K562 (cell line): Measurements from ENCODE around the gene KLHL15. TPM values are rescaled to one million over a fixed set of nuclear protein-coding genes. Genes with fewer than 3 reads are reported as not detected.

Experiments used
- ATAC-seq: fragments of 200-7000 bp; cut with Tn5 transposase; 3 replicates; pipeline ENCODE4 v1.9.1; 2020; ENCODE audit warnings: moderate library complexity
- BruUV-seq: library from RNA; stranded (reverse); fragments of 400-500 nt; replicated peaks from 2 replicates; lab custom pipeline; 2021; lab: Mats Ljungman, UMichigan
- CTCF ChIA-PET: fragments of 300-600 bp; formaldehyde crosslinking; extraction: SDS; loops from one replicate; lab custom pipeline; 2021; ENCODE audit warnings: low intra/inter-chr PET ratio; lab: Yijun Ruan, JAX
- POLR2A ChIA-PET: fragments of 300-600, 350-650 bp; sonication (Branson Sonifier 250); formaldehyde crosslinking; extraction: SDS; loops from one replicate; lab custom pipeline; 2021; ENCODE audit warnings: antibody characterized with exemption, inconsistent platforms; lab: Yijun Ruan, JAX
- DNase-seq, 4 experiments: peaks; one replicate each; pipeline versions ENCODE4 v3.0.0 to v3.0.0-alpha.2; 2011 to 2018; ENCODE audit warnings: low spot score in 3 of 4, mixed read lengths in 3 of 4; ENCODE audit errors: extremely low read depth in 1 of 4
- FAIRE-seq: peaks from 2 replicates; lab custom pipeline; 2011; peaks lifted over from hg19 to GRCh38; lab: Jason Lieb, UNC
- H2AFZ ChIP-seq: 2 replicates; pipeline ENCODE4 v1.6.0; 2011; ENCODE audit warnings: low read depth, low read length, control low read depth, inconsistent platforms
- H3K27ac ChIP-seq: fragments of 200-600 bp; 3 replicates; pipeline ENCODE4 v1.8.0; 2011; ENCODE audit warnings: low read depth, mild to moderate bottlenecking, control low read depth, inconsistent platforms, low read length, moderate library complexity, mixed read lengths; ENCODE audit errors: extremely low read depth
- H3K27me3 ChIP-seq, 2 experiments: fragments of 300-600 bp in 1 of 2; 2 replicates in 1 of 2; 3 replicates in 1 of 2; pipeline versions ENCODE4 v1.6.0 to v1.8.0; 2011; ENCODE audit warnings: inconsistent platforms in 2 of 2, low read length in 2 of 2, mild to moderate bottlenecking in 1 of 2, mixed read lengths in 1 of 2, moderate library complexity in 1 of 2; ENCODE audit not compliant: control insufficient read depth in 2 of 2, insufficient read depth in 2 of 2
- H3K36me3 ChIP-seq: fragments of 300-600 bp; 3 replicates; pipeline ENCODE4 v1.8.0; 2011; ENCODE audit warnings: mild to moderate bottlenecking, low read length, inconsistent platforms; ENCODE audit not compliant: control insufficient read depth, insufficient read depth
- H3K4me1 ChIP-seq, 2 experiments: fragments of 200-600 bp in 1 of 2; replicated peaks in 1 of 2; 2 replicates in 1 of 2; 3 replicates in 1 of 2; pipeline versions ENCODE4 v1.5.1 to v1.8.0; 2011; ENCODE audit warnings: inconsistent platforms in 2 of 2, low read length in 2 of 2, mild to moderate bottlenecking in 1 of 2, mixed read lengths in 1 of 2, moderate library complexity in 1 of 2; ENCODE audit not compliant: control insufficient read depth in 2 of 2, insufficient read depth in 2 of 2
- H3K4me2 ChIP-seq: 2 replicates; pipeline ENCODE4 v1.6.1; 2011; ENCODE audit warnings: low read length, control low read depth, inconsistent platforms, mixed read lengths; ENCODE audit not compliant: insufficient read depth
- H3K4me3 ChIP-seq: fragments of 200-600 bp; sonication (generic), shearing (Covaris generic); 2 replicates; pipeline ENCODE4 v1.5.1; 2016; ENCODE audit warnings: control low read depth, inconsistent platforms
- H3K79me2 ChIP-seq: fragments of 200-600 bp; 3 replicates; pipeline ENCODE4 v1.8.0; 2011; ENCODE audit warnings: low read length, inconsistent platforms; ENCODE audit not compliant: control insufficient read depth, insufficient read depth
- H3K9ac ChIP-seq, 2 experiments: 2 replicates each; pipeline versions ENCODE4 v1.6.0 to v1.6.1; 2011; ENCODE audit warnings: low read depth in 2 of 2, low read length in 2 of 2, control low read depth in 1 of 2, inconsistent platforms in 1 of 2, mild to moderate bottlenecking in 1 of 2, mixed read lengths in 1 of 2; ENCODE audit not compliant: insufficient read depth in 1 of 2
- H3K9me1 ChIP-seq: one replicate; pipeline ENCODE4 v1.6.0; 2011; ENCODE audit warnings: inconsistent platforms, mild to moderate bottlenecking, low read length, moderate library complexity; ENCODE audit not compliant: control insufficient read depth, insufficient read depth
- H3K9me3 ChIP-seq: replicated peaks from 2 replicates; pipeline ENCODE4 v1.5.1; 2011; ENCODE audit warnings: low read depth, low read length, inconsistent platforms; ENCODE audit not compliant: control insufficient read depth, insufficient read depth
- H4K20me1 ChIP-seq: replicated peaks from 2 replicates; pipeline ENCODE4 v1.6.1; 2011; ENCODE audit warnings: low read length, inconsistent platforms, mixed read lengths; ENCODE audit not compliant: control insufficient read depth, insufficient read depth
- E2F4 ChIP-seq: sonication (generic); formaldehyde crosslinking; IDR thresholded peaks from 2 replicates; pipeline ENCODE4 v1.8.0; 2022; ENCODE audit warnings: mild to moderate bottlenecking, low read depth, missing genetic modification reagents
- NCOA1 ChIP-seq: fragments of 450-650 bp; IDR thresholded peaks from 2 replicates; pipeline ENCODE4 v1.6.1; 2016; ENCODE audit warnings: low read depth
- POLR2B ChIP-seq: fragments of 450-650 bp; IDR thresholded peaks from 2 replicates; pipeline ENCODE4 v1.6.1; 2018; ENCODE audit warnings: low read depth; ENCODE audit not compliant: partially characterized antibody
- SIN3B ChIP-seq: fragments of 450-650 bp; IDR thresholded peaks from 2 replicates; pipeline ENCODE4 v1.6.1; 2017; ENCODE audit warnings: low read depth, mild to moderate bottlenecking, moderate library complexity
- STAT5A ChIP-seq: IDR thresholded peaks from 2 replicates; pipeline ENCODE4 v1.6.1; 2012; ENCODE audit warnings: low read length, inconsistent platforms, borderline replicate concordance
- TOE1 ChIP-seq, 2 experiments: fragments of 450-650 bp in 1 of 2; sonication (generic) in 1 of 2; formaldehyde crosslinking in 1 of 2; IDR thresholded peaks; 2 replicates each; pipeline versions ENCODE4 v1.7.1 to v1.8.0; 2016 to 2022; ENCODE audit warnings: borderline replicate concordance in 2 of 2, mild to moderate bottlenecking in 2 of 2, antibody characterized with exemption in 1 of 2, inconsistent platforms in 1 of 2, low read depth in 1 of 2, missing genetic modification reagents in 1 of 2, moderate library complexity in 1 of 2
- VEZF1 ChIP-seq: fragments of 200-800 bp; sonication (Bioruptor generic); IDR thresholded peaks from 2 replicates; pipeline ENCODE4 v1.6.1; 2017; ENCODE audit warnings: missing genetic modification characterization, missing compliant biosample characterization
- ZNF133 ChIP-seq: fragments of 250-450 bp; sonication (Bioruptor Pico); IDR thresholded peaks from 2 replicates; pipeline ENCODE4 v1.4.0; 2020; ENCODE audit warnings: mild to moderate bottlenecking
- ZNF398 ChIP-seq: fragments of 250-450 bp; sonication (Bioruptor Pico); IDR thresholded peaks from 2 replicates; pipeline ENCODE4 v1.8.0; 2021; ENCODE audit warnings: moderate library complexity, mild to moderate bottlenecking, inconsistent platforms
- ZNF592 ChIP-seq: fragments of 450-650 bp; IDR thresholded peaks from 2 replicates; pipeline ENCODE4 v1.6.1; 2017; ENCODE audit warnings: antibody characterized with exemption, mild to moderate bottlenecking
- WGBS: fragments of 100-300 bp; shearing (Covaris generic); methylation state at CpG from one replicate; pipeline ENCODE4 v1.1.6; 2016; ENCODE audit warnings: low coverage, mixed read lengths; ENCODE audit not compliant: insufficient coverage; ENCODE audit errors: missing lambda C conversion rate; 5-methylcytosine and 5-hydroxymethylcytosine counted together
- in situ Hi-C: fragments of 300-500 bp; cut with MboI; formaldehyde crosslinking; loops from 4 replicates; pipeline ENCODE4 v1.15.0; 2018; ENCODE audit warnings: inconsistent platforms, mixed read lengths
- intact Hi-C: fragments of 100-400 bp; cut with micrococcal nuclease; formaldehyde crosslinking; loops from 2 replicates; pipeline ENCODE4 v1.14.2; 2022
- polyA plus RNA-seq, 8 experiments: library from polyadenylated mRNA; depleted of rRNA in 4 of 8; stranded (reverse) in 5 of 8; unstranded in 3 of 8; fragments of >200 nt; fragmentation: Nextera tagmentation in 2 of 8; fragmentation: Illumina TruSeq in 1 of 8; extraction: Ambion mirVana in 2 of 8; extraction: Trizol in 1 of 8; gene quantifications; 2 replicates each; pipeline versions ENCODE4 v1.2.1 to v1.2.3, GENCODE V29; 2011 to 2014; ENCODE audit warnings: inconsistent platforms in 1 of 8, missing spikeins in 1 of 8
- total RNA-seq, 7 experiments: library from RNA; depleted of rRNA in 6 of 7; stranded (reverse); fragments of >200 nt in 6 of 7; fragmentation: Illumina TruSeq in 2 of 7; extraction: Trizol in 2 of 7; gene quantifications; 2 replicates each; pipeline versions ENCODE4 v1.2.1 to v1.2.3, GENCODE V29; 2011 to 2021; ENCODE audit warnings: low replicate concordance in 1 of 7

KLHL15 gene
- total and polyA plus RNA-seq, 9 of the 15 experiments (the other 6 are each of a cell fraction or from before 2014, with no cell fraction given) = 3.0 to 12.4 (median 7.6) TPM

- peaks cover 2% of the 10 kb centered on the region; the same call in 1 of the 3 replicates for H3K79me2 ChIP-seq
- FAIRE-seq (peak; percentile 84), ATAC-seq (peak; percentile 83), DNase-seq (peak; percentile 10 to 73 (median 44))
- H3K27me3 ChIP-seq = no peaks in the 10 kb centered on the region
- peaks cover 3% of the 10 kb centered on the region in 2 experiments; a peak in 2 of 5 replicates for H3K4me1 ChIP-seq
- in situ Hi-C loops = no loop called here
- CTCF ChIA-PET = no interaction called here
- POLR2A ChIA-PET = interaction anchor here (1.2 to 1.8 kb wide), 3 partner anchors 10 to 51 kb away, joined by 3 to 5 read pairs (median 4); no protein-coding TSS in a partner anchor
- BruUV-seq = TSS peak; percentile 93
- H3K9ac ChIP-seq = peak overlapping the region; percentile 84 to 87; a peak in 3 of 4 replicates
- WGBS = 0% methylated on average over 9 of the region's 9 CpGs
- peak overlapping the region; percentile 39 for H3K4me3 ChIP-seq
- H3K4me2 ChIP-seq = peak overlapping the region; percentile 82
- intact Hi-C loops = loop anchor here (1.0 to 5.0 kb wide), 2 partner anchors 46 to 71 kb away; partner anchors contain the start of genes APOO and CXorf58
- no peaks in the 10 kb centered on the region for H3K9me3 ChIP-seq
- H3K9me1 ChIP-seq = no peaks in the 10 kb centered on the region
- peak overlapping the region; percentile 88 for H2AFZ ChIP-seq
- no peaks in the 10 kb centered on the region for H4K20me1 ChIP-seq
- H3K27ac ChIP-seq = peak overlapping the region; percentile 86
- H3K36me3 ChIP-seq = no peaks in the 10 kb centered on the region
- TF ChIP-seq E2F4 (CRISPR knock-in tag) = no peak
- TF ChIP-seq ZNF592 = peak; percentile 63
- TF ChIP-seq STAT5A = peak; percentile 36; the same call in 1 of the 2 replicates
- TF ChIP-seq ZNF398 = no peak
- no peak for TF ChIP-seq TOE1 (IDR thresholded peaks at IDR 0.05; ENCODE audit: borderline replicate concordance)
- no peak for TF ChIP-seq TOE1 (CRISPR knock-in tag; IDR thresholded peaks at IDR 0.05; ENCODE audit: borderline replicate concordance, low read depth)
- TF ChIP-seq SIN3B = no peak
- TF ChIP-seq POLR2B = peak; percentile 50
- 0 out of 2 replicates have a peak, but pooled peaks have one; percentile 24 for TF ChIP-seq VEZF1 (CRISPR knock-in tag)
- TF ChIP-seq ZNF133 (CRISPR knock-in tag) = no peak
- 0 out of 2 replicates have a peak, but pooled peaks have one; percentile 11 for TF ChIP-seq NCOA1
Measured at GRCh38 chrX:23952984-23953907, 73.7 kb downstream of the KLHL15 start.
